Heart left ventricle (tissue), 16 donors: ENCODE data around the gene NR0B2. TPM values are rescaled to one million over a fixed set of nuclear protein-coding genes. Genes with fewer than 3 reads are reported as not detected.

Source experiments
- ATAC-seq, 4 donors: fragments of 200-7000 bp; cut with Tn5 transposase; one replicate each; pipeline ENCODE4 v1.9.1; 2020 to 2022; ENCODE audit warnings: moderate library complexity in 4 of 4, mild to moderate bottlenecking in 3 of 4, moderate number of reproducible peaks in 1 of 4
- DNase-seq, 5 donors: peaks; one replicate each; pipeline ENCODE4 v3.0.0-alpha.2; 2020
- H3K27ac ChIP-seq, 12 donors: fragments of 200-600 bp; sonication (generic) in 4 of 12; one replicate each; pipeline versions ENCODE4 v1.5.0 to v1.8.0; 2016 to 2022; ENCODE audit warnings: mild to moderate bottlenecking in 2 of 12
- H3K27me3 ChIP-seq, 9 donors: fragments of 200-600 bp; sonication (generic) in 2 of 9; one replicate each; pipeline versions ENCODE4 v1.5.1 to v1.8.0; 2016 to 2022; ENCODE audit warnings: mild to moderate bottlenecking in 3 of 9
- H3K36me3 ChIP-seq, 9 donors: fragments of 200-600 bp; sonication (generic) in 2 of 9; one replicate each; pipeline versions ENCODE4 v1.5.0 to v1.8.0; 2018 to 2022; ENCODE audit warnings: mild to moderate bottlenecking in 2 of 9
- H3K4me1 ChIP-seq, 12 donors: fragments of 200-600 bp; sonication (generic) in 4 of 12; one replicate each; pipeline versions ENCODE4 v1.5.0 to v1.8.0; 2016 to 2022; ENCODE audit warnings: mild to moderate bottlenecking in 3 of 12
- H3K4me3 ChIP-seq, 12 donors: fragments of 200-600 bp; sonication (generic) in 4 of 12; one replicate each; pipeline versions ENCODE4 v1.5.0 to v1.8.0; 2017 to 2022; ENCODE audit warnings: mild to moderate bottlenecking in 9 of 12, moderate library complexity in 4 of 12
- H3K9me3 ChIP-seq, 12 donors: fragments of 200-600 bp; sonication (generic) in 4 of 12; one replicate each; pipeline versions ENCODE4 v1.5.0 to v1.8.0; 2016 to 2022; ENCODE audit warnings: mild to moderate bottlenecking in 1 of 12
- CTCF ChIP-seq, 12 donors: fragments of 200-600 bp; sonication (generic) in 4 of 12; IDR thresholded peaks; one replicate each; pipeline versions ENCODE4 v1.5.0 to v1.8.0; 2018 to 2022; ENCODE audit warnings: antibody characterized with exemption in 12 of 12, mild to moderate bottlenecking in 5 of 12
- POLR2A ChIP-seq, 2 donors: fragments of 450-650 bp; IDR thresholded peaks; one replicate each; pipeline ENCODE4 v1.6.1; 2017; ENCODE audit warnings: antibody characterized with exemption in 2 of 2, mild to moderate bottlenecking in 2 of 2, moderate library complexity in 2 of 2
- WGBS, 4 donors: extraction: QIAGEN DNeasy Blood & Tissue Kit in 2 of 4; methylation state at CpG; one replicate each; pipeline versions ENCODE4 v1.1.5 to v1.1.7; 2013 to 2018; 5-methylcytosine and 5-hydroxymethylcytosine counted together
- intact Hi-C, 10 donors: fragments of 100-400 bp; cut with DNase I; formaldehyde crosslinking; loops; one replicate each; pipeline versions ENCODE4 v1.11.1 to v1.14.2; 2022
- polyA plus RNA-seq, 2 donors: library from polyadenylated mRNA; stranded (reverse); fragments of 200-250 nt; gene quantifications; one replicate each; pipeline ENCODE4 v1.2.3, GENCODE V29; 2013
- total RNA-seq, 9 donors: library from RNA; depleted of rRNA in 2 of 9; stranded (reverse); fragments of >200 nt in 2 of 9; fragmentation: NEBNext Ultra II Directional in 3 of 9; extraction: Animal tissue kit (Norgen Biotek cat#: 25700) in 3 of 9; gene quantifications; one replicate each; pipeline versions ENCODE4 v1.1.0 to v1.2.4, GENCODE V29; 2016 to 2023
- donor health status: ischemic (EF 13 %, LVEDD 7.1; RV severe dilation, severe dysfunction).
- donor health status: healthy with polysubstance abuse.
- donor health status: DM: no; HTN: yes; CAD: no.
- donor health status: DM: no; HTN: no; CAD: no.
- donor health status: ischemic (EF 25% LVEDD 6.9; RV normal size, moderate dysfunction).
- donor health status: ischemic (EF 25% LVEDD 5.7; RV mildly dilated, moderate dysfunction).
- donor health status: healthy.
- donor health status: DM: yes; HTN: yes; CAD: no.
- donor health status: ischemic (EF 35%, LVEDD 5.7; RV mildly dilated, moderate dysfunction).
- donor health status: nonischemic (EF 11% LVEDD 7.7; RV severe dilation, severe dysfunction).
- donor health status: DM: yes; HTN: yes; CAD: no.
- donor health status: PGD.
- donor health status: ischemic (EF 29% LVEDD 5.4; RV normal size, mild dysfunction).
- donor health status: nonischemic (EF 23%, LVEDD 6.1; RV moderate dilation, normal function).

Gene NR0B2
- total and polyA plus RNA-seq, 11 donors, result 2.0 to 19.2 (median 6.6) TPM

GRCh38 chr1:26921126-26921539 is 7.4 kb upstream of the NR0B2 start:
- Histone ChIP-seq H3K4me1 (peaks cover 0 to 25% (median 17%) of the 10 kb centered on the region in 12 donors), H3K9me3 (no peaks in the 10 kb centered on the region), H3K4me3 (peak overlapping the region in 11 of 12 donors; percentile 80 to 100 (median 97)), H3K27me3 (no peaks in the 10 kb centered on the region), H3K36me3 (peaks cover 0 to 30% (median 24%) of the 10 kb centered on the region in 9 donors), H3K27ac (peak overlapping the region in 11 of 12 donors; percentile 48 to 94 (median 89))
- intact Hi-C loops, result no loop called here
- TF ChIP-seq POLR2A (IDR thresholded peaks at IDR 0.05) (no peak), CTCF (IDR thresholded peaks at IDR 0.05) (no peak)
- ATAC-seq (peak; percentile 43 to 52 (median 48)), DNase-seq (no peak)
- WGBS, 4 donors, result 12 to 22% (median 15%) methylated on average over 5 to 7 of the region's 7 CpGs

- intact Hi-C loops, result no loop called here
- no peaks in the 10 kb centered on the region for H3K9me3 ChIP-seq
- 38 to 56% (median 40%) methylated on average over 3 to 5 of the region's 5 CpGs for WGBS, 4 donors
- peak in 4 of 5 donors; percentile 68 to 83 (median 76) for DNase-seq
- H3K36me3 ChIP-seq, result peaks cover 0 to 4% (median 0%) of the 10 kb centered on the region in 9 donors
- H3K4me1 ChIP-seq, result peaks cover 0 to 31% (median 3%) of the 10 kb centered on the region in 12 donors
- peak; percentile 66 to 76 (median 70) for ATAC-seq
- TF ChIP-seq CTCF (IDR thresholded peaks at IDR 0.05) (no peak), POLR2A (IDR thresholded peaks at IDR 0.05) (no peak)
- peak overlapping the region in 11 of 12 donors; percentile 80 to 98 (median 92) for H3K27ac ChIP-seq
- no peaks in the 10 kb centered on the region for H3K27me3 ChIP-seq
- H3K4me3 ChIP-seq, result no peak overlapping the region
These were observed 1.5 kb upstream of the NR0B2 start for GRCh38 chr1:26915204-26915842.

- WGBS, 4 donors, result 46 to 53% (median 50%) methylated on average over 3 to 5 of the region's 5 CpGs
- Histone ChIP-seq H3K36me3 (peaks cover 0 to 4% (median 0%) of the 10 kb centered on the region in 9 donors), H3K9me3 (no peaks in the 10 kb centered on the region), H3K27me3 (no peaks in the 10 kb centered on the region), H3K27ac (peak overlapping the region; percentile 80 to 98 (median 90)), H3K4me1 (peaks cover 0 to 31% (median 3%) of the 10 kb centered on the region in 12 donors), H3K4me3 (peak overlapping the region; percentile 8 to 66 (median 52))
- intact Hi-C loops, result no loop called here
- ATAC-seq, result peak in 2 of 4 donors; percentile 0 to 1
- TF ChIP-seq POLR2A (IDR thresholded peaks at IDR 0.05) (no peak), CTCF (IDR thresholded peaks at IDR 0.05) (no peak)
- DNase-seq, result no peak
These were observed 404 bp downstream of the NR0B2 start for GRCh38 chr1:26913389-26913753.

GRCh38 chr1:26912147-26912490 is 1.7 kb downstream of the NR0B2 start:
- Histone ChIP-seq H3K27ac (peak overlapping the region in 1 of 12 donors; percentile 98), H3K36me3 (peaks cover 0 to 4% (median 0%) of the 10 kb centered on the region in 9 donors), H3K4me3 (peak overlapping the region in 9 of 12 donors; percentile 37 to 66 (median 54)), H3K9me3 (no peaks in the 10 kb centered on the region), H3K4me1 (peaks cover 0 to 31% (median 3%) of the 10 kb centered on the region in 12 donors), H3K27me3 (no peaks in the 10 kb centered on the region)
- TF ChIP-seq CTCF (IDR thresholded peaks at IDR 0.05) (no peak), POLR2A (IDR thresholded peaks at IDR 0.05) (no peak)
- intact Hi-C loops, result no loop called here
- DNase-seq (no peak), ATAC-seq (no peak)
- WGBS, 4 donors, result 40 to 78% (median 62%) methylated on average over 2 of the region's 2 CpGs
